Gastroesophageal sphincter (tissue), 4 donors: ENCODE results near the gene SMIM43. TPM values are rescaled to one million over a fixed set of nuclear protein-coding genes. Genes with fewer than 3 reads are reported as not detected.

Source experiments
- ATAC-seq: fragments of 150-250 bp; one replicate; pipeline ENCODE4 v1.9.1; 2016; ENCODE audit warnings: mild to moderate bottlenecking, moderate library complexity
- H3K27ac ChIP-seq, 4 donors: fragments of 200-600 bp; sonication (generic) in 3 of 4; 1 replicate in 3 of 4; 2 replicates in 1 of 4; pipeline ENCODE4 v1.5.1; 2016 to 2019
- H3K27me3 ChIP-seq: fragments of 200-600 bp; sonication (generic); one replicate; pipeline ENCODE4 v1.5.1; 2019
- H3K36me3 ChIP-seq, 2 donors: fragments of 200-600 bp; sonication (generic); one replicate each; pipeline ENCODE4 v1.5.1; 2019; ENCODE audit warnings: control low read depth in 1 of 2
- H3K4me1 ChIP-seq, 3 donors: fragments of 200-600 bp; sonication (generic); 1 replicate in 2 of 3; 2 replicates in 1 of 3; pipeline ENCODE4 v1.5.1; 2016 to 2019; ENCODE audit warnings: control low read depth in 2 of 3
- H3K4me3 ChIP-seq, 2 donors: fragments of 200-600 bp; sonication (generic); one replicate each; pipeline ENCODE4 v1.5.1; 2019; ENCODE audit warnings: mild to moderate bottlenecking in 1 of 2, moderate library complexity in 1 of 2
- H3K9me3 ChIP-seq, 3 donors: fragments of 200-600 bp; sonication (generic); one replicate each; pipeline ENCODE4 v1.5.1; 2017 to 2019; ENCODE audit warnings: control low read depth in 2 of 3
- CTCF ChIP-seq, 4 experiments: fragments of 200-600 bp in 2 of 4; fragments of 450-650 bp in 2 of 4; sonication (generic) in 1 of 4; IDR thresholded peaks; one replicate each; pipeline ENCODE4 v1.5.1; 2017 to 2019; ENCODE audit warnings: antibody characterized with exemption in 4 of 4, mild to moderate bottlenecking in 2 of 4, moderate library complexity in 2 of 4
- EP300 ChIP-seq: sonication (generic); formaldehyde crosslinking; IDR thresholded peaks from one replicate; pipeline ENCODE4 v1.6.1; 2017; ENCODE audit warnings: antibody characterized with exemption, mild to moderate bottlenecking
- POLR2A ChIP-seq, 2 donors: fragments of 450-650 bp; IDR thresholded peaks; one replicate each; pipeline ENCODE4 v1.6.1; 2017; ENCODE audit warnings: antibody characterized with exemption in 2 of 2, mild to moderate bottlenecking in 2 of 2, moderate library complexity in 1 of 2
- POLR2AphosphoS5 ChIP-seq: sonication (generic); formaldehyde crosslinking; IDR thresholded peaks from one replicate; pipeline ENCODE4 v1.6.1; 2017; ENCODE audit warnings: antibody characterized with exemption
- WGBS, 2 donors: methylation state at CpG; one replicate each; pipeline ENCODE4 v1.1.5; 2018; ENCODE audit warnings: low coverage in 1 of 2; 5-methylcytosine and 5-hydroxymethylcytosine counted together
- total RNA-seq, 4 donors: library from RNA; depleted of rRNA; stranded (reverse); fragments of >200 nt; gene quantifications; one replicate each; pipeline ENCODE4 v1.1.0, GENCODE V29; 2016

SMIM43 gene
- total RNA-seq, 4 donors from 2014 or later: 0.39 to 2.3 (median 0.51) TPM

- H3K27me3 ChIP-seq: peaks cover 45% of the 10 kb centered on the region
- no peak overlapping the region for H3K4me3 ChIP-seq
- H3K9me3 ChIP-seq: no peaks in the 10 kb centered on the region
- H3K4me1 ChIP-seq: no peaks in the 10 kb centered on the region
- H3K27ac ChIP-seq: no peak overlapping the region
- H3K36me3 ChIP-seq: no peaks in the 10 kb centered on the region
- TF ChIP-seq POLR2AphosphoS5 (no peak), EP300 (no peak), CTCF (IDR thresholded peaks at IDR 0.05) (no peak), POLR2A (IDR thresholded peaks at IDR 0.05) (no peak)
- ATAC-seq: no peak
These were observed 26.0 kb upstream of the SMIM43 start for GRCh38 chr4:121790976-121791375.

GRCh38 chr4:121789960-121790829, 25.2 kb upstream of the SMIM43 start:
- TF ChIP-seq POLR2A (IDR thresholded peaks at IDR 0.05) (no peak), CTCF (IDR thresholded peaks at IDR 0.05) (no peak), EP300 (no peak), POLR2AphosphoS5 (no peak)
- no peaks in the 10 kb centered on the region for H3K36me3 ChIP-seq
- H3K27ac ChIP-seq: no peak overlapping the region
- H3K9me3 ChIP-seq: no peaks in the 10 kb centered on the region
- H3K4me1 ChIP-seq: no peaks in the 10 kb centered on the region
- WGBS, 2 donors: 59 to 68% methylated on average over 3 of the region's 3 CpGs
- peaks cover 53% of the 10 kb centered on the region for H3K27me3 ChIP-seq
- no peak for ATAC-seq
- H3K4me3 ChIP-seq: no peak overlapping the region

GRCh38 chr4:121789455-121789854, 24.5 kb upstream of the SMIM43 start:
- WGBS, 2 donors: 60% methylated on average over 1 of the region's 1 CpG; no CpG with 5 or more reads in 1 of the 2 donors
- no peaks in the 10 kb centered on the region for H3K36me3 ChIP-seq
- H3K9me3 ChIP-seq: peaks cover 0 to under 1% (median 0%) of the 10 kb centered on the region in 3 donors
- peaks cover 56% of the 10 kb centered on the region for H3K27me3 ChIP-seq
- H3K4me3 ChIP-seq: no peak overlapping the region
- H3K27ac ChIP-seq: no peak overlapping the region
- no peak for ATAC-seq
- no peaks in the 10 kb centered on the region for H3K4me1 ChIP-seq
- no peak for TF ChIP-seq EP300
- TF ChIP-seq CTCF (IDR thresholded peaks at IDR 0.05): no peak
- TF ChIP-seq POLR2AphosphoS5: no peak
- no peak for TF ChIP-seq POLR2A (IDR thresholded peaks at IDR 0.05)

GRCh38 chr4:121788896-121789295, 23.9 kb upstream of the SMIM43 start:
- no peak overlapping the region for H3K27ac ChIP-seq

More at GRCh38 chr4:121788896-121789295, 23.9 kb upstream of the SMIM43 start:
- 74 to 83% methylated on average over 2 of the region's 2 CpGs for WGBS, 2 donors
- H3K27me3 ChIP-seq: peaks cover 54% of the 10 kb centered on the region
- no peak for TF ChIP-seq CTCF (IDR thresholded peaks at IDR 0.05)
- H3K36me3 ChIP-seq: no peaks in the 10 kb centered on the region
- H3K4me3 ChIP-seq: no peak overlapping the region
- no peaks in the 10 kb centered on the region for H3K4me1 ChIP-seq
- peaks cover 0 to 4% (median 0%) of the 10 kb centered on the region in 3 donors for H3K9me3 ChIP-seq
- ATAC-seq: no peak
